ENCODE measurements around the gene PGBD5.

PGBD5 gene

GRCh38 chr1:230398856-230399255 is 27.3 kb downstream of the PGBD5 start:
- in situ Hi-C loops (cut with MboI; ENCODE audit: low sequenced_read_pairs): no loop called here

- in situ Hi-C loops (cut with MboI; ENCODE audit: low sequenced_read_pairs): no loop called here
These were observed 29.2 kb downstream of the PGBD5 start for GRCh38 chr1:230396966-230397365.

DNA sequence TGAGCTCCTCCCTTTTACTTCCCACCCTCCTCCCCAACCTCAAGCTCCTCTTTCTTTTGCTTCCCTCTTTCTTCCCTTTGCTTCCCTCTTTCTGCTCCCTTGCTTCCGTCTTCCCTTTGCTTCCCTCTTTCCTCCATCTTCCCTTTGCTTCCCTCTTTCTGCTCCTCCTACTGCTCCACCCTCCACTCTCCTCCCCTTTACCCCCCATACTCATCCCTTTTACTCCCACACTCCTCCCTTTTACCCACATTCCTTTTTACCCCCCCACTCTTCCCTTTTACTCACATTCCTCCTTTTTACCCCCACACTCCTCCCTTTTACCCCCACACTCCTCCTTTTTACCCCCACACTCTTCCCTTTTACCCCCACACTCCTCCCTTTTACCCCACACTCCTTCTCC is 30.2 kb downstream of the PGBD5 start:
- in situ Hi-C loops (cut with MboI; ENCODE audit: low sequenced_read_pairs): no loop called here

- in situ Hi-C loops (cut with MboI; ENCODE audit: low sequenced_read_pairs): no loop called here
These were observed 31.4 kb downstream of the PGBD5 start for GRCh38 chr1:230394741-230395140.

DNA sequence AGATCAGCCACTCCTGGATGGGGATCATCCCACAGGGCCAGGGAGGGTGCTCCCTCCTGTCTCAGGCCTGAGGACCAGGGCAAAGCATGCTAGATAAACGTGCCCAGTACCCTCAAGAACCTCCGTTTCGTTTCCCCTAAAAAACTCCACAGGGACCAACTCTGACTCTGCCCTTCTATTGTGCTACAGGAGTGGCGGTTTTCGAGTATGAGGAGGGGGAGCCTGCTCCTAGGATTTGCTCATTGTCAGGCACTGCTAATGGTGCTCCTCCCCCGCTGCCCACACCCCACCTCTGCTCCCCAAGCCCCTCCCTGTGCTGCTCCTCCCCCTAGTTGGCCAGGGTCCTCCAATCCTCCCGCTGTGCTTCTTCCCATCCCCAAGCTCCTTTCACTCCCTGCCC is 32.0 kb downstream of the PGBD5 start:
- in situ Hi-C loops (cut with MboI; ENCODE audit: low sequenced_read_pairs): no loop called here

DNA sequence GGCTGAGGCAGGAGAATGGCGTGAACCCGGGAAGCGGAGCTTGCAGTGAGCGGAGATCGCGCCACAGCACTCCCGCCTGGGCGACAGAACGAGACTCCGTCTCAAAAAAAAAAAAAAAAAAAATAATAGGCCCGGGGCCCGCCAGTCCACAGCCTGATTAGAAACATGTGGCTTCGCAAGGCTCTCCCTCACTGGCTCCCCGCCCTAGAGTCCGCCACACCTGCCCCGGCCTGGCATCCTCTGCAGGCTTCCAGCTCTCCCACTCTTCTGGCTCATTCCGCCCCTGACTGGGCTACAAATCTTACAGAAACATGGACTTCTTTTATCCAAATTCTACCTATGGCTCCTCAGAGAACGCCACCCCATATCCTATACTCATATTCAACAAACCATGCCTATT is 32.4 kb downstream of the PGBD5 start:
- in situ Hi-C loops (cut with MboI; ENCODE audit: low sequenced_read_pairs): no loop called here

GRCh38 chr1:230392920-230393521 is 33.1 kb downstream of the PGBD5 start:
- in situ Hi-C loops (cut with MboI; ENCODE audit: low sequenced_read_pairs): no loop called here

- in situ Hi-C loops (cut with MboI; ENCODE audit: low sequenced_read_pairs): no loop called here
These were observed 33.6 kb downstream of the PGBD5 start for GRCh38 chr1:230392536-230392909.

DNA sequence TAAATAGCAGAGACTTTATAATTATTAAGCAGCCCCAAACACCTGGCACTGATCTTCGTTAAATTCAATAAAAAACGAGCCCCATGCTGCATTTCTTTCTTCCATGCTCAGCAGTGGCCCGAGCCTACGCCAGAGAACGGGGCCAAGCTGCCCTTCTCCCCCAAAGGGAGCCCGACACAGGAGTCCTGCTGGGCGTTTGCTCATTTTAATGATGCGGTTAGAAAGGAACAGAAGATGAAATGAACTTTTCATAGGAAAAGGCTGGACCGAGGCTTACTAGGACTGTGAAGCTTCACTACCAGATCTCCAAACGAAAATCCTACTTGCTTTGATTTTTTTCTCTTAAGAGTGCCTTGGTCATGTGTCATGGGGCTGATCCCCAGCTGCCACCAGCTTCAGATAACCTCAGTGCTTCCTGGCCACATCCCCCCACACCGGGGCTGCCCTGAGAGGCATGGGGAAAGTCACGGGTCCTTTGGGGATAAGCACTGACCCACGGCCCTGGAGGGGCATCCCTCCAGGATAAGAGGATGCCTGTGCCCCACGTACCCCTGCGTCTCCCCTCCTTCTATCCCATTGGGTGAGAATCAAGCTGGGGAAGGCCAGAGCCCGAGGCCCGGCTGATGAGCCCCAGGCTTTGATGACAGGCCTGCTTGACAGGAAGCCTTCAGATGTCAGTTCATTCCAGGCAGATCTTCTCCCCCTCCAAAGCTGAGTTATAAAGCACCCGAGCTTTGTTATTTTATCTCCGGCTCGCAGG is 34.2 kb downstream of the PGBD5 start:
- in situ Hi-C loops (cut with MboI; ENCODE audit: low sequenced_read_pairs): no loop called here

- in situ Hi-C loops (cut with MboI; ENCODE audit: low sequenced_read_pairs): no loop called here
These were observed 35.8 kb downstream of the PGBD5 start for GRCh38 chr1:230390371-230390770.

DNA sequence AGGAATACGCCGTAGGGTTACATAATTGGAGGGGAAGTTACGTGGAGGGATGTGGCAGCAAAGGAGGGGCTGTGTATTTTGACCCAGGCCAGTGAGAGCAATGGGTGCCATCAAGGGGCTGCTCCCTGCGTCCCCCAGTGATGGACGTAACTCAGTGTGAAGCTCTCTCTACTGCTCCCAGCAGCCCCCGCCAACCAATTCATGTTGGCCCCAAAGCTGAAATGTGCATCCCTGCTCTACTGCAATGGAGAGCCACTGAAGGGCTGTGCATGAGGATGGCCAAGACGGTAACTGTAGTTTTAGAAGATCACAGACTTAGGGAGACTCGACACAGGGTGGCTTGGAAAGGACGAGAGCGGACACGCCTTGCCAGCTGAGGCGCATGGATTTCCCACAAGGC is 38.3 kb downstream of the PGBD5 start:
- in situ Hi-C loops (cut with MboI; ENCODE audit: low sequenced_read_pairs): no loop called here

GRCh38 chr1:230387296-230387695 is 38.8 kb downstream of the PGBD5 start:
- in situ Hi-C loops (cut with MboI; ENCODE audit: low sequenced_read_pairs): no loop called here

DNA sequence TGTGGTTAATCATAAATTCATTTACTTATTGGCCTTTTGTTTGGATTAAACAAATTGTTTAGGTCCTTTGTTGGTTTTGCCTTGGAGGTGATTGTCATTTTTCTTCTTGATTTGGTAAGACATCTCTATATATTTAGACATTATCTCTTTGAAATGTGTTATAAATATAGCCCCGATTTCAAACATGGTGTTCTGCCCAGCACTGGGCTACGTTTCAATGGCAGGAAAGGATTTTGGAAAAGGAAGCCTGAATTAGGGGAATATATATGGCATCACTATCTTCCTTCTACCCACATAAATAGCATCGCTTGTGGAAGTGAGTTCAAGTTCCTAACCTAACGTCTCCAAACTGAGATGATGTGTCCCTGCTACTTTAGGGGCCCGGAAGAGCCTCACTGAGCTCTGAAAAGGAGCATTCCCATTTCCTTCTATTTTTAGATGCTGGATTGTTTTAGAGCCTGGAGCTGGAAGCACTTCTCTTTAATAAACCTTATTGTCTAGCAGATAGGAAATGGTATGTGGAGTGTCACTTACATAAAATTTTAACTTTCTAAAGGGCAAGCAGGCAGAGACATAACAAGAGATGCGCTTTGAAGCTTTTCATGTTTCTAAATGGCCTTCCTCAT is 39.4 kb downstream of the PGBD5 start:
- in situ Hi-C loops (cut with MboI; ENCODE audit: low sequenced_read_pairs): no loop called here

- in situ Hi-C loops (cut with MboI; ENCODE audit: low sequenced_read_pairs): no loop called here
These were observed 40.2 kb downstream of the PGBD5 start for GRCh38 chr1:230385930-230386329.

- in situ Hi-C loops (cut with MboI; ENCODE audit: low sequenced_read_pairs): no loop called here
These were observed 41.0 kb downstream of the PGBD5 start for GRCh38 chr1:230385158-230385450.

DNA sequence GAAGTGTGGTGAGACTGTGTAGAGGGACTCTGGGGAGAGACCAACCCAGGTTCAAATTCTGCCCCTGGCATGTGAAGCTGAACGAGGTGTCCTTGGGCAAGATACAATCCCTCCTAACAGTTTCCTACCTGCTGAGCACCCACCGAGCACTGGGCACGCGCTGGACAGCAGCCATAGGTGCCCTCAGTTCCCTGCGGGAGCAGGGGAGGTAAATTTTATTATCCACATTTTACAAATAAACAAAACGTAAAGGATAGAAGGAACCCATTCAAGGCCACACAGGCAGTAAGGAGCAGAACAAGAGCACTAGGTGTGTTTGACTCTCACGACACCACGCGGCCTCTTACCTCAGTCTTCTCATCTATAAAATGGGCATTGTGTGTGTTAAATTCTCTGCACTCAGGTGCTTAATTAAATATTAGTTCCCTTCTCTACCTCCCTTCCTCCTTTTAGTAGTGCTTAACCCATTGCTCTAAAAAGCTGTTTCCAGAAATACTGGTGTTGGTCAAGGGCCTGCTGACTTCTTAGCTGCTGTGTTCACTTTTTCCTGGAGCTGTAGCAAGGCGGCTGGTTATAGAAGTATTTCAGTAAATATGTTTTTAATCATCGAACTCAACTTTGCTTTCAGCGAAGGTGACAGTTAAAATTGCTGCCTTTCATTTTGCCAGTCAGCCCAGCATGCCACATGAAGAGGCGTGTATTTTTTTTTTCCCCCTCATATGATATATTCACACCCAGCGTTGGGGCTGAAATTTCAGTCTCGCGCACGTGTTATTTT is 41.6 kb downstream of the PGBD5 start:
- in situ Hi-C loops (cut with MboI; ENCODE audit: low sequenced_read_pairs): no loop called here

- in situ Hi-C loops (cut with MboI; ENCODE audit: low sequenced_read_pairs): no loop called here
These were observed 42.7 kb downstream of the PGBD5 start for GRCh38 chr1:230383425-230383824.

DNA sequence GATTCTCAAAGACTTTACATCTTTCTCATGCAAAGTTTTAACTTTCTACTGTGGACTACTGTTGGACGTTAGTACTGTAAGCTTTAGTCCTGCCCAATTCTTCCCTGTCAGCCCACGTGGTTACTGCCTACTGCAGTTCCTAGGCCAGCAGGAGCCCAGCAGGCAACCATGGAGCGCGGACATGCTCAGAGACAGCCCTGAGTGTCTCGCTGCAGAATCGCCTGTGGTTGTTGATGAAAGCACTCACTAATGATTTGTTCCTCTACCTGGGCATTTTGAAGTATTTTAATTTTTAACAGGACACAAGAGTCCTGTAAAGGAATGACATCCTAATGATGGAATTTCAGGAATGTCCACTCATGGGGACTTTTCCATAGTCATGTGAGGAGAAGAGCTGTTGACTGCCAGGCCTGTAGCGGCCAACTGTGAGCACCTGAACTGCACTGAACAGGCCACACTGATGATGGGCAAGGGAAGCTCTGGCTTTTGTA is 44.1 kb downstream of the PGBD5 start:
- in situ Hi-C loops (cut with MboI; ENCODE audit: low sequenced_read_pairs): no loop called here

GRCh38 chr1:230381585-230381984 is 44.5 kb downstream of the PGBD5 start:
- in situ Hi-C loops (cut with MboI; ENCODE audit: low sequenced_read_pairs): no loop called here

DNA sequence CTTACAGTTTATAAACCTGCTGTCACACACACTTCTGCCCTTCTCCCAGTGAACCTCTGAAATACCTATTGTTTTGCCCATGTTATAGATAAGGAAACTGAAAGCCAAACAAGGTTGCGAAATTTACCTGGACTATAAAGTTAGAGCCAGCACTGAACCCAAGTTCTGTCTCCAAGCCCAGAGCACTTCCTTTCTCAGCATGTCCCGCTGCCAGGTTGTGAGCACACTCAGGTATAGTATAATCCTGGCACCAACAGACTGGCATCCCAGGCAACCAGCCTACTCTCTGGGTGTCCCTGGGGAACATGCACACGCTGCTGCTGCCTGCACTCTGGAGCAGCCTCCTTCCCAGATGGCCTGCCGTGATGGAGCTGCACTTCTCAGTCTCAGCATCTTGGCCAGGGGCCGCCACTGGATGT is 45.1 kb downstream of the PGBD5 start:
- in situ Hi-C loops (cut with MboI; ENCODE audit: low sequenced_read_pairs): no loop called here

DNA sequence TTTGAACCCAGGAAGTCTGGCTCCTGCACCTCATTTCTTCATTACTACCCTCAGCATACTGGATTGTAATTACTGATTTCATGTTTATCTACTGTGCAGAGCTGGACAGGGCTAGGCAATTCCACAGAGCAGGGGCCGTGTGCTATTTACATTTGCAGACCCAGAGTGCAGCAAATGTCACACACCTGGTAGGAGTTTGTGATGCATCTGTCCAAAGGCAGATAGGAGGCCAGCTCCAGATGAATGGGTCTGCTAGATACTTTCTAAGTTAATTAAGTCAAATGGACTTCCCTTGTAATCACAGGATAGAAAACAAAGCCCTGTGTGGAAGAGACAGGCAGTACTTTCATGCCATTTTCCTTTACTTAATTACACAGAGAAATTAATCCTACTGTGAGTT is 46.2 kb downstream of the PGBD5 start:
- in situ Hi-C loops (cut with MboI; ENCODE audit: low sequenced_read_pairs): no loop called here

GRCh38 chr1:230379462-230379861 is 46.7 kb downstream of the PGBD5 start:
- in situ Hi-C loops (cut with MboI; ENCODE audit: low sequenced_read_pairs): no loop called here

All from hTERT RPE-1 (cell line).